Fibroblast of lung (primary cell): ENCODE results near the gene ARL5C. TPM values are rescaled to one million over a fixed set of nuclear protein-coding genes. Genes with fewer than 3 reads are reported as not detected.

Source experiments
- DNase-seq, 2 donors: peaks; one replicate each; pipeline versions ENCODE4 v3.0.0 to v3.0.0-alpha.2; 2010; ENCODE audit warnings: low read depth in 2 of 2
- H2AFZ ChIP-seq: 2 replicates; pipeline ENCODE4 v1.5.1; 2012; ENCODE audit warnings: low read length, control low read depth, inconsistent platforms
- H3K27ac ChIP-seq: 2 replicates; pipeline ENCODE4 v1.5.1; 2011; ENCODE audit warnings: low read length, control low read depth; ENCODE audit not compliant: insufficient read depth
- H3K27me3 ChIP-seq: 2 replicates; pipeline ENCODE4 v1.5.1; 2011; ENCODE audit warnings: mild to moderate bottlenecking, low read length; ENCODE audit not compliant: control insufficient read depth, insufficient read depth
- H3K36me3 ChIP-seq: 2 replicates; pipeline ENCODE4 v1.5.1; 2011; ENCODE audit warnings: low read length; ENCODE audit not compliant: control insufficient read depth, insufficient read depth
- H3K4me1 ChIP-seq: 2 replicates; pipeline ENCODE4 v1.5.1; 2011; ENCODE audit warnings: low read length; ENCODE audit not compliant: control insufficient read depth, insufficient read depth; ENCODE audit errors: extremely low read depth
- H3K4me2 ChIP-seq: 2 replicates; pipeline ENCODE4 v1.5.1; 2011; ENCODE audit warnings: low read length, control low read depth; ENCODE audit not compliant: insufficient read depth; ENCODE audit errors: extremely low read depth
- H3K4me3 ChIP-seq, 4 experiments: fragments of 200-600 bp in 1 of 4; sonication (generic) in 1 of 4; replicated peaks in 1 of 4; 2 replicates each; pipeline ENCODE4 v1.5.1; 2011 to 2016; ENCODE audit warnings: low read length in 4 of 4, low read depth in 3 of 4, mild to moderate bottlenecking in 3 of 4, control low read depth in 2 of 4, inconsistent platforms in 1 of 4, mixed read lengths in 1 of 4; ENCODE audit not compliant: insufficient read depth in 1 of 4; ENCODE audit errors: control extremely low read depth in 1 of 4
- H3K79me2 ChIP-seq: 2 replicates; pipeline ENCODE4 v1.5.1; 2012; ENCODE audit warnings: mild to moderate bottlenecking, low read length, inconsistent platforms; ENCODE audit not compliant: control insufficient read depth, insufficient read depth
- H3K9ac ChIP-seq: 2 replicates; pipeline ENCODE4 v1.5.1; 2011; ENCODE audit warnings: mild to moderate bottlenecking, low read length, control low read depth; ENCODE audit not compliant: insufficient read depth
- H3K9me3 ChIP-seq: 2 replicates; pipeline ENCODE4 v1.5.1; 2012; ENCODE audit warnings: low read depth, low read length; ENCODE audit not compliant: control insufficient read depth, insufficient read depth
- H4K20me1 ChIP-seq: 2 replicates; pipeline ENCODE4 v1.5.1; 2011; ENCODE audit warnings: low read length; ENCODE audit not compliant: control insufficient read depth, insufficient read depth; ENCODE audit errors: extremely low read depth
- CTCF ChIP-seq, 2 donors: IDR thresholded peaks in 1 of 2; conservative IDR thresholded peaks in 1 of 2; 1 replicate in 1 of 2; 2 replicates in 1 of 2; pipeline ENCODE4 v1.5.1; 2011 to 2012; ENCODE audit warnings: low read length in 2 of 2, control low read depth in 1 of 2, inconsistent platforms in 1 of 2, low read depth in 1 of 2, mild to moderate bottlenecking in 1 of 2
- EZH2 ChIP-seq: IDR thresholded peaks from 2 replicates; pipeline ENCODE4 v1.5.1; 2012; ENCODE audit warnings: low read length, control low read depth, mild to moderate bottlenecking; ENCODE audit errors: missing control alignments
- polyA plus RNA-seq, 2 donors: library from polyadenylated mRNA; depleted of rRNA in 1 of 2; stranded (reverse) in 1 of 2; unstranded in 1 of 2; fragments of >200 nt; gene quantifications; 2 replicates each; pipeline ENCODE4 v1.2.1, GENCODE V29; 2011 to 2012; ENCODE audit warnings: missing spikeins in 1 of 2
- total RNA-seq: library from RNA; depleted of rRNA; stranded (reverse); fragments of >200 nt; gene quantifications from 2 replicates; pipeline ENCODE4 v1.2.1, GENCODE V29; 2014

The ARL5C gene
- total and polyA plus RNA-seq, 2 donors (not counting 1 experiment from before 2014, with no cell fraction given): not detected

GRCh38 chr17:39192901-39193300 is 26.9 kb upstream of the ARL5C start:
- TF ChIP-seq EZH2 (no peak), CTCF (conservative IDR thresholded peaks at IDR 0.05 in 1 of 2, IDR thresholded peaks at IDR 0.05 in 1 of 2; ENCODE audit: low read depth in 1 of 2, low read length in 2 of 2) (no peak)
- Histone ChIP-seq H3K4me2 (no peak overlapping the region), H4K20me1 (no peaks in the 10 kb centered on the region), H3K79me2 (peaks cover 14% of the 10 kb centered on the region), H3K9me3 (no peaks in the 10 kb centered on the region), H2AFZ (no peak overlapping the region), H3K9ac (no peak overlapping the region), H3K36me3 (peaks cover 17% of the 10 kb centered on the region), H3K4me3 (no peak overlapping the region), H3K27ac (no peak overlapping the region), H3K4me1 (peaks cover 8% of the 10 kb centered on the region), H3K27me3 (no peaks in the 10 kb centered on the region)
- DNase-seq: no peak

GRCh38 chr17:39191750-39192510 is 26.0 kb upstream of the ARL5C start:
- no peak overlapping the region for H2AFZ ChIP-seq
- H3K27ac ChIP-seq: no peak overlapping the region
- no peak for TF ChIP-seq EZH2
- TF ChIP-seq CTCF (conservative IDR thresholded peaks at IDR 0.05 in 1 of 2, IDR thresholded peaks at IDR 0.05 in 1 of 2; ENCODE audit: low read depth in 1 of 2, low read length in 2 of 2): no peak
- no peak overlapping the region for H3K9ac ChIP-seq
- no peaks in the 10 kb centered on the region for H3K9me3 ChIP-seq
- DNase-seq: no peak
- peaks cover 6% of the 10 kb centered on the region for H3K4me1 ChIP-seq
- H4K20me1 ChIP-seq: no peaks in the 10 kb centered on the region
- peaks cover 21% of the 10 kb centered on the region for H3K36me3 ChIP-seq
- peaks cover 14% of the 10 kb centered on the region for H3K79me2 ChIP-seq
- H3K4me3 ChIP-seq: no peak overlapping the region
- no peaks in the 10 kb centered on the region for H3K27me3 ChIP-seq
- H3K4me2 ChIP-seq: no peak overlapping the region

- Histone ChIP-seq H3K36me3 (peaks cover 29% of the 10 kb centered on the region), H2AFZ (no peak overlapping the region)
Measured at GRCh38 chr17:39187152-39187830, 21.3 kb upstream of the ARL5C start.

More at GRCh38 chr17:39187152-39187830, 21.3 kb upstream of the ARL5C start:
- Histone ChIP-seq H3K27ac (no peak overlapping the region), H3K4me3 (no peak overlapping the region), H3K79me2 (no peaks in the 10 kb centered on the region), H4K20me1 (no peaks in the 10 kb centered on the region), H3K27me3 (no peaks in the 10 kb centered on the region), H3K4me2 (no peak overlapping the region), H3K9ac (no peak overlapping the region), H3K4me1 (no peaks in the 10 kb centered on the region), H3K9me3 (no peaks in the 10 kb centered on the region)
- TF ChIP-seq CTCF (conservative IDR thresholded peaks at IDR 0.05 in 1 of 2, IDR thresholded peaks at IDR 0.05 in 1 of 2; ENCODE audit: low read depth in 1 of 2, low read length in 2 of 2) (no peak), EZH2 (no peak)
- no peak for DNase-seq
